Transverse colon (tissue), 3 donors: Measurements from ENCODE around the gene MACF1.
"Not testable (repeated sequence)": the region's sequence is repeated elsewhere in the genome, so short reads cannot be mapped to it uniquely, and the experiment has no call there.

Source experiments
- CTCF ChIP-seq, 5 experiments: fragments of 200-600 bp in 3 of 5; fragments of 450-650 bp in 2 of 5; sonication (generic) in 3 of 5; IDR thresholded peaks; 1 replicate in 2 of 5; 2 replicates in 3 of 5; pipeline ENCODE4 v1.5.1; 2016 to 2017; ENCODE audit warnings: antibody characterized with exemption in 5 of 5, inconsistent platforms in 3 of 5, mild to moderate bottlenecking in 2 of 5, moderate library complexity in 1 of 5
- POLR2A ChIP-seq: fragments of 450-650 bp; IDR thresholded peaks from one replicate; pipeline ENCODE4 v1.6.1; 2016; ENCODE audit warnings: antibody characterized with exemption, mild to moderate bottlenecking, moderate library complexity

GRCh38 chr1:39475551-39475950 is 271.1 kb downstream of the MACF1 start:
- not testable (repeated sequence) for TF ChIP-seq CTCF (IDR thresholded peaks at IDR 0.05); POLR2A
